Measurements from ENCODE around the gene LSM14B.
"Not testable (repeated sequence)": the region's sequence is repeated elsewhere in the genome, so short reads cannot be mapped to it uniquely, and the experiment has no call there.

LSM14B gene

DNA sequence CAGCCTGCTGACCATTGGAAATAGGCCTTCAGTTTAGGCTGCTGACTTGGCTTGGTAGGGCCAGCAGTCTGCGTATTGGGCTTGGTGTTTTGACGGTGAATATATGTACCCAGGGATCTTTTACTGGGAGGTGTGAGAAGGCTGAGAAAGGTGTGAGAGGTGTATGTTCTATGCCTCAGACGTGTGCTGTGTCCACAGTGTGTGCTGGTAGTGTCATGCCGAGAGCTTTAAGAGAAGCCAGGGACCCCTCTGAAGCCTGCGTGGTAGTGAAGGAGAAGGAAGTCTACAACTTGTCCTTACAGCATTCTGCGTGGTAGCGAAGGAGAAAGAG lies 23.4 kb downstream of the LSM14B start:
- H3K27me3 ChIP-seq, result no peaks in the 10 kb centered on the region; the same call in 1 of the 2 replicates
- H3K4me1 ChIP-seq, result peaks cover 15% of the 10 kb centered on the region
- no peak for DNase-seq
- TF ChIP-seq, protein P1, sequence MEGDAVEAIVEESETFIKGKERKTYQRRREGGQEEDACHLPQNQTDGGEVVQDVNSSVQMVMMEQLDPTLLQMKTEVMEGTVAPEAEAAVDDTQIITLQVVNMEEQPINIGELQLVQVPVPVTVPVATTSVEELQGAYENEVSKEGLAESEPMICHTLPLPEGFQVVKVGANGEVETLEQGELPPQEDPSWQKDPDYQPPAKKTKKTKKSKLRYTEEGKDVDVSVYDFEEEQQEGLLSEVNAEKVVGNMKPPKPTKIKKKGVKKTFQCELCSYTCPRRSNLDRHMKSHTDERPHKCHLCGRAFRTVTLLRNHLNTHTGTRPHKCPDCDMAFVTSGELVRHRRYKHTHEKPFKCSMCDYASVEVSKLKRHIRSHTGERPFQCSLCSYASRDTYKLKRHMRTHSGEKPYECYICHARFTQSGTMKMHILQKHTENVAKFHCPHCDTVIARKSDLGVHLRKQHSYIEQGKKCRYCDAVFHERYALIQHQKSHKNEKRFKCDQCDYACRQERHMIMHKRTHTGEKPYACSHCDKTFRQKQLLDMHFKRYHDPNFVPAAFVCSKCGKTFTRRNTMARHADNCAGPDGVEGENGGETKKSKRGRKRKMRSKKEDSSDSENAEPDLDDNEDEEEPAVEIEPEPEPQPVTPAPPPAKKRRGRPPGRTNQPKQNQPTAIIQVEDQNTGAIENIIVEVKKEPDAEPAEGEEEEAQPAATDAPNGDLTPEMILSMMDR (IDR thresholded peaks at IDR 0.05; ENCODE audit: low read depth, low read length), result no peak
- H3K9me3 ChIP-seq, result no peaks in the 10 kb centered on the region
- H3K4me3 ChIP-seq (ENCODE audit: low read depth, low read length), result no peak overlapping the region; the same call in 1 of the 2 replicates
- peaks cover 31% of the 10 kb centered on the region for H3K36me3 ChIP-seq

DNA sequence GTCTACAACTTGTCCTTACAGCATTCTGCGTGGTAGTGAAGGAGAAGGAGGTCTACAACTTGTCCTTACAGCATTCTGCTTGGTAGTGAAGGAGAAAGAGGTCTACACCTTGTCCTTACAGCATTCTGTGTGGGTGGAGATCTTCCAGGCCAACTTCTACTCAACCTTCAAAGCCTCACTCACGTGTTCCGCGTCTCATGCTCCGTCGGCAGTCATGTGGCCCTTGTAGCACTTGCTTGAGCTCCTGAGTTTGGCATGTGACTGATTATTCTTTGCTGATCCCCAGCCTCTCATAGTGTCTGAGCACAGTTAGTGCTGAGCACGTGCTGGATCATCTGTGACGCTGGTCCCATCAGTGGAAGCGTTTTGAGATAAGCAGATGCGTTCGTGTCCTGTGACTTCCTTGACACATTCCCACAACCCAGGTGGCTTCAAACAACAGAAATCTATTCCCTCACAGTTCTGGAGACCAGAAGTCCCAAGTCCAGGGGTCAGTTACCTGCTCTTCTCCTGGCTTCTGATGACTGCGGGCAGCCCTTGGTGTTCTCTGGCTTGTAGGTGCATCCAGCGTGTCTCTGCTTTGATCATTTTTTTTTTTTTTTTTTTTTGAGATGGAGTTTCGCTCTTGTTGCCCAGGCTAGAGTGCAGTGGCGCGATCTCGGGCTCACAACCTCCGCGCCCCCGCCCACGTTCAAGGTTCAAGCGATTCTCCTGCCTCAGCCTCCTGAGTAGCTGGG lies 23.9 kb downstream of the LSM14B start:
- Histone ChIP-seq H3K9me3 (no peaks in the 10 kb centered on the region), H3K4me3 (ENCODE audit: low read depth, low read length) (no peak overlapping the region), H3K27me3 (no peaks in the 10 kb centered on the region; the same call in 1 of the 2 replicates), H3K36me3 (peaks cover 29% of the 10 kb centered on the region), H3K4me1 (peaks cover 9% of the 10 kb centered on the region)
- TF ChIP-seq, protein P1 (IDR thresholded peaks at IDR 0.05; ENCODE audit: low read depth, low read length), result no peak
- DNase-seq, result no peak

GRCh38 chr20:62147125-62147524 lies 24.9 kb downstream of the LSM14B start:
- TF ChIP-seq, protein P1 (IDR thresholded peaks at IDR 0.05; ENCODE audit: low read depth, low read length), result no peak
- H3K4me3 ChIP-seq (ENCODE audit: low read depth, low read length), result no peak overlapping the region
- H3K9me3 ChIP-seq, result no peaks in the 10 kb centered on the region
- 0 out of 2 replicates have a peak, but pooled peaks cover 2% of the 10 kb centered on the region for H3K4me1 ChIP-seq
- H3K27me3 ChIP-seq, result no peaks in the 10 kb centered on the region; the same call in 1 of the 2 replicates
- no peak for DNase-seq
- peaks cover 26% of the 10 kb centered on the region for H3K36me3 ChIP-seq

GRCh38 chr20:62147528-62147927 lies 25.3 kb downstream of the LSM14B start:
- Histone ChIP-seq H3K27me3 (no peaks in the 10 kb centered on the region; the same call in 1 of the 2 replicates), H3K4me1 (0 out of 2 replicates have a peak, but pooled peaks cover 2% of the 10 kb centered on the region), H3K4me3 (ENCODE audit: low read depth, low read length) (no peak overlapping the region), H3K9me3 (no peaks in the 10 kb centered on the region), H3K36me3 (peaks cover 26% of the 10 kb centered on the region)
- no peak for DNase-seq
- TF ChIP-seq, protein P1 (IDR thresholded peaks at IDR 0.05; ENCODE audit: low read depth, low read length), result no peak

GRCh38 chr20:62148383-62148782 lies 26.1 kb downstream of the LSM14B start:
- not testable (repeated sequence) for H3K4me3 ChIP-seq (ENCODE audit: low read depth, low read length); H3K4me1 ChIP-seq; DNase-seq; H3K9me3 ChIP-seq; H3K27me3 ChIP-seq
- peaks cover 33% of the 10 kb centered on the region for H3K36me3 ChIP-seq

GRCh38 chr20:62148908-62149314 lies 26.6 kb downstream of the LSM14B start:
- TF ChIP-seq, protein P1 (IDR thresholded peaks at IDR 0.05; ENCODE audit: low read depth, low read length), result no peak
- H3K27me3 ChIP-seq, result no peaks in the 10 kb centered on the region
- H3K4me3 ChIP-seq (ENCODE audit: low read depth, low read length), result no peak overlapping the region
- no peaks in the 10 kb centered on the region for H3K9me3 ChIP-seq
- no peak for DNase-seq
- 0 out of 2 replicates have a peak, but pooled peaks cover 2% of the 10 kb centered on the region for H3K4me1 ChIP-seq
- H3K36me3 ChIP-seq, result peaks cover 38% of the 10 kb centered on the region

Measured in BE2C (cell line).